A549 treated with CpdA at 1 μM for 4 hours (cell line): ENCODE measurements around the gene FOLR3. TPM values are rescaled to one million over a fixed set of nuclear protein-coding genes. Genes with fewer than 3 reads are reported as not detected.

Experiments used
- total RNA-seq: library from RNA; stranded (reverse); fragments of 200-300 nt; extraction: Qiagen RNA extraction; gene quantifications from 5 replicates; pipeline ENCODE4 v1.2.3, GENCODE V29; 2022; ENCODE audit warnings: low read depth

FOLR3 gene
- total RNA-seq: 0.18 to 0.42 TPM in 2 of 5 replicates, not detected in the others

GRCh38 chr11:72135473-72135872, at the start of gene FOLR3:
TSS of gene FOLR3 (plus strand) at chr11:72135725. CDS start at chr11:72135953, 228 bp downstream.

GRCh38 chr11:72102946-72103753, 32.4 kb upstream of the FOLR3 start, which contains the start of gene LAMTOR1:
TSS of gene LAMTOR1 (minus strand) at chr11:72103297. CDS start at chr11:72103224, 73 bp downstream.

DNA sequence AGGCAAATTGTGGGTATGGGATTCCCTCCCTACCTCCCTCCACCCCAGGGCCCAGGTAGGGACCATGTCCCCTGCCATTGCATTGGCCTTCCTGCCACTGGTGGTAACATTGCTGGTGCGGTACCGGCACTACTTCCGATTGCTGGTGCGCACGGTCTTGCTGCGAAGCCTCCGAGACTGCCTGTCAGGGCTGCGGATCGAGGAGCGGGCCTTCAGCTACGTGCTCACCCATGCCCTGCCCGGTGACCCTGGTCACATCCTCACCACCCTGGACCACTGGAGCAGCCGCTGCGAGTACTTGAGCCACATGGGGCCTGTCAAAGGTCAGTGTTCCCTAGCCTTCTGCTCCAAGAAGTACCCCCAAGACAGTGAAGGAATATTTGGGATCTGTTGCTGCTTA, 29.6 kb upstream of the FOLR3 start, which contains the start of gene TOMT:
Gene TOMT, plus strand, starts transcription at position 37 of the 400 bp plus-strand sequence. Its CDS starts 28 bp downstream, at position 65.

DNA sequence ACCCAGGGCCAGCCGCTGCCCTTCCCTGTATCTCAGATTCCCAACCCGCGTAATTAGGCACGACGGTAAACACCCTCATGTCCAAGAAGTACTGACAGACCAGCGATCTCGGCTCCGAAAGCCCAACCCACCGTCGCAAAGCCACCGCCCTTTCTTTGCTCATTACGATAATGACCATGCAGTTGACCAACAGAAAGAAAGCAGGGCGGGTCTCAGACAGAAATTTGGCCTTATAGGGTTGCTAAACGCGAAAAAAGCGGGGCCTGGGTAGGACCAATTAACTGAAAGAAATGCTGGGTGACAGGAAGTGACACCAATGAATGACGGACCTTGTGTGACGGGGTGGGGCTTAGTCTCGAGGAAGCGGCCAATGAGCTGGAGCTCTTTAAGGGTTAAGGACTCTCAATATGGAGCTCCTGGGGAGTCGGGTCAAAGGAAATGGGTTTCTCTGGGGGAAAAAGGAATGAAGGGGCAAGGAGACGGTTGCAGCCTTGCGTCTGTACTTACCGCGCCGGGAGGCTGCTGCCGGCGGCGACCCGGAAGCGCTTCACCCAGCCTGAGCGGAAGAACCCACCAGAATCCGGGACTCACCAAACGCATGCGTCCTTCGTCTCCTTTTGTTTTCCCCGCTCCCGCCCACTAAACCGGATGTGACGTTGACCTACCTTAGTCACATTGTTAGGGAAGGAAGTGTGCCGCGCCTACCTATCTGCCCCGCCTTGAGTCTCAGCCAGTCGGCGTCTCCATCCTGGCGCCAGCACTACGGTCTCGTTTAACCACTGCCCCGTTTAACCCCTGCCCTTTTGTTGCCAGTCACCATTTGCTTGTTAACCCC, 23.2 kb upstream of the FOLR3 start, which contains the start of gene ANAPC15:
Gene ANAPC15, minus strand, starts transcription at position 553 of the 835 bp plus-strand sequence. CDS start 1,419 bp downstream, outside the sequence.

Other genes starting within 250 kb of the FOLR3 start
- gene XNDC1N, start 207.1 kb upstream of the FOLR3 start, total RNA-seq: 2.8 to 5.9 TPM (median 3.9 TPM) in 5 replicates
- gene RNF121, start 206.7 kb upstream of the FOLR3 start, total RNA-seq: 52.4 to 62.7 TPM (median 56.8 TPM) in 5 replicates
- 3.6 to 6.0 TPM (median 3.8 TPM) in 5 replicates for gene IL18BP, start 136.8 kb upstream of the FOLR3 start, total RNA-seq
- gene NUMA1, start 55.2 kb upstream of the FOLR3 start, total RNA-seq: 61.5 to 76.5 TPM (median 69.5 TPM) in 5 replicates
- gene LRRC51, start 54.9 kb upstream of the FOLR3 start, total RNA-seq: 5.5 to 10.2 TPM (median 8.7 TPM) in 5 replicates
- 121 to 157 TPM (median 145 TPM) in 5 replicates for gene LAMTOR1, start 32.4 kb upstream of the FOLR3 start, total RNA-seq
- gene TOMT, start 29.8 kb upstream of the FOLR3 start, total RNA-seq: not detected in 5 replicates
- gene ANAPC15, start 23.0 kb upstream of the FOLR3 start, total RNA-seq: 73.6 to 91.1 TPM (median 82.7 TPM) in 5 replicates
- not detected in 5 replicates for gene FOLR1, start 56.4 kb downstream of the FOLR3 start, total RNA-seq
- not detected in 5 replicates for gene FOLR2, start 81.1 kb downstream of the FOLR3 start, total RNA-seq
- 66.4 to 89.8 TPM (median 68.4 TPM) in 5 replicates for gene INPPL1, start 89.0 kb downstream of the FOLR3 start, total RNA-seq
- gene PHOX2A, start 108.5 kb downstream of the FOLR3 start, total RNA-seq: not detected in 5 replicates